HG03039 (cell line): ENCODE data around the gene GALNT9.
"Not testable (repeated sequence)": the region's sequence is repeated elsewhere in the genome, so short reads cannot be mapped to it uniquely, and the experiment has no call there.

Experiments used
- ATAC-seq: cut with Tn5 transposase; IDR thresholded peaks from one replicate; pipeline ENCODE4 v1.9.1; 2021; ENCODE audit warnings: mild to moderate bottlenecking, moderate library complexity; ENCODE audit not compliant: unreplicated experiment

GALNT9 gene

DNA sequence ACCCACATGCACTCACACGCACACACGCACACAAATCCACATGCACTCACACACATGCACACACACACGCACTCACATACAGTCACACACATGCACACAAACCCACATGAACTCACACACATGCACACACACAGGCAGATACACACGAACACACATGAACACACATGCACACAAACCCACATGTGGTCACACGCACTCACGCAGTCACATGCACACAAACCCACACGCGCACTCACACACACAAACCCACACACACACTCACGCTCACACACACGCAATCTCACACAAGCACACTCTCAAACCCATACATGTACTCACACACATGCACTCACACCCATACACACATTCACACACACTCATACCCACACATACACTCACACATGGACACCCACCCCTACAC is 61.5 kb downstream of the GALNT9 start:
- ATAC-seq, result no peak

- no peak for ATAC-seq
Observed at GRCh38 chr12:132266802-132267201, 62.6 kb downstream of the GALNT9 start.

DNA sequence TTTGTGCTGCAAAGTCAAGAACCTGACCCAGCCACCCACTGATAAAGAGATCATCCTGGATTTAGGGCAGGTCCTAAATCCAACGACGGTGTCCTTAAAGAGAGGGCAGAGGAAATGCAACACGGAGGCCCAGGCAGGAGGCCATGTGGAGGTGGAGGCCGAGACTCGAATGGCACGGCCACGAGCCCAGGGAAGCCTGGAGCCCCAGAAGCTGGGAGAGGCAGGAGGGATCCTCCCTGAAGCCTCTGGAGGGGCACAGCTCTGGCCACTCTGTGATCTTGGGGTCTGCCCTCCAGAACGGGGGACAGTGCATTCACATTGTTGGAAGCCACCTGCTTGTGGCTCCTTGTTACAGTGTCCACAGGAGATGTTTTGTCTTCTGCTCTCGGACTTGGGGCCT is 63.0 kb downstream of the GALNT9 start:
- no peak for ATAC-seq

DNA sequence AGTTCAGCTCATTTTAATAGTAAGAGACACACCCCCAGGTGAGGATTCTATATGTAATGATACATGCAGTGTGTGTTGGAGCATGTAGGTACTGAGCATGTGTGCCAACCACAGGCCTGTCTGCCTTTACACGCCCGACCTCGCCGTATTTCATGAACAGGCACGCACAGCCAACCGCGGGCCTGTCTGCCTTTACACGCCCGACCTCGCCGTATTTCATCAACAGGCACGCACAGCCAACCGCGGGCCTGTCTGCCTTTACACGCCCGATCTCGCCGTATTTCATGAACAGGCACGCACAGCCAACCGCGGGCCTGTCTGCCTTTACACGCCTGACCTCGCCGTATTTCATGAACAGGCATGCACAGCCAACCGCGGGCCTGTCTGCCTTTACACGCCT is 63.6 kb downstream of the GALNT9 start:
- ATAC-seq, result not testable (repeated sequence)

GRCh38 chr12:132265056-132265800 is 64.2 kb downstream of the GALNT9 start:
- no peak for ATAC-seq

- no peak for ATAC-seq
Observed at GRCh38 chr12:132264086-132265010, 65.0 kb downstream of the GALNT9 start.

GRCh38 chr12:132263451-132264049 is 65.8 kb downstream of the GALNT9 start:
- no peak for ATAC-seq

GRCh38 chr12:132263061-132263360 is 66.4 kb downstream of the GALNT9 start:
- ATAC-seq, result no peak

DNA sequence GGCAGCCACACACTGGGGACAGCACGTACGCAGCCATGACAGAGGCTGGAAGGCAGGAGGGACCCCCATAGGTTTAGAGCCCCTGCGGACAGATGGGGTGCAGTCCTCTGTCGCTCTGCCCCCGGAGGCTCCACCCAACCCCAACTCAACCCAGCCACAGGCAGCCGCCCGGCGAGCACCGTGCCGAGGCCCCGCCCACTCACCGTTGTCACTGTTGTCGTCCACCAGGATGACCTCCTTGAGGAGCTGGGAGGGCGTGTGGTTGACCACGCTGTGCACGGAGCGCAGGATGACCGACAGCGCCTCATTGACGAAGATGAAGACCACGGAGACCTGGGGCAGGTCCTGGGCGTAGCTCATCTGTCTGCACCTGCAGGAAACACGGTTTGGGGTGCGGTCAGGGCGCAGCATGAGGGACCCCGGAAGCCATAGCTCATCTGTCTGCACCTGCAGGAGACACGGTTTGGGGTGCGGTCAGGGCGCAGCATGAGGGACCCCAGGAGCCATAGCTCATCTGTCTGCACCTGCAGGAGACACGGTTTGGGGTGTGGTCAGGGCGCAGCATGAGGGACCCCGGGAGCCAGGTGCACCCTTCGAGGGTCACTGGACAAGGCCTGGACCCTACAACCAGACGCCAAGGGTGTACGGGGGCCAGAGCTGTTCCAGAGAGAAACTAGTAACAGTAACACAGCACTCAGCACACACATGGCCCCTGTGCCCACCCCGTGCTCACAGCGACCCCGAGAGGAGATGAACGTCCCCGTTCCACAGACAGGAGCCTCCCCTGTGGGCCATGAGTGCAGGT is 66.9 kb downstream of the GALNT9 start:
- no peak for ATAC-seq

GRCh38 chr12:132261328-132262138 is 67.9 kb downstream of the GALNT9 start:
- ATAC-seq, result no peak

DNA sequence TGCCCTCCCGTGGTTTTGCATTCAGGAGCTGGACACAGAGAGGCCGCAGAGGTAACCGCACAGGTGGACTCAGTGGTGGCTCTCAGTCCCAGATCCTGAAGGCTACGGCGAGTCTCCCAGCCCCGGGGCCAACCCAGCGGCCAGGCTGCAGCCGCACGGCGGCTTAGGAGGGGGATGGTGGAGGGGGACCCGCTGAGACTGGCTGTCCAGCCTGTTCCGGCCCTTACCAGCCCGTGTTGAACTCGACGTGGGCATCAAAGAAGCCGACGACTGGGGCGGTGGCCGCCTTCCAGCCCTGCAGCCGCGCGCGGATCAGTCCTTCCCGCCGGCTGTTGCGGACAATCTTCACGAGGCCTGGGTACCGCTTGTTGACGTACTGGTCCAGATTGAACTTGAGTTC is 68.7 kb downstream of the GALNT9 start:
- no peak for ATAC-seq

DNA sequence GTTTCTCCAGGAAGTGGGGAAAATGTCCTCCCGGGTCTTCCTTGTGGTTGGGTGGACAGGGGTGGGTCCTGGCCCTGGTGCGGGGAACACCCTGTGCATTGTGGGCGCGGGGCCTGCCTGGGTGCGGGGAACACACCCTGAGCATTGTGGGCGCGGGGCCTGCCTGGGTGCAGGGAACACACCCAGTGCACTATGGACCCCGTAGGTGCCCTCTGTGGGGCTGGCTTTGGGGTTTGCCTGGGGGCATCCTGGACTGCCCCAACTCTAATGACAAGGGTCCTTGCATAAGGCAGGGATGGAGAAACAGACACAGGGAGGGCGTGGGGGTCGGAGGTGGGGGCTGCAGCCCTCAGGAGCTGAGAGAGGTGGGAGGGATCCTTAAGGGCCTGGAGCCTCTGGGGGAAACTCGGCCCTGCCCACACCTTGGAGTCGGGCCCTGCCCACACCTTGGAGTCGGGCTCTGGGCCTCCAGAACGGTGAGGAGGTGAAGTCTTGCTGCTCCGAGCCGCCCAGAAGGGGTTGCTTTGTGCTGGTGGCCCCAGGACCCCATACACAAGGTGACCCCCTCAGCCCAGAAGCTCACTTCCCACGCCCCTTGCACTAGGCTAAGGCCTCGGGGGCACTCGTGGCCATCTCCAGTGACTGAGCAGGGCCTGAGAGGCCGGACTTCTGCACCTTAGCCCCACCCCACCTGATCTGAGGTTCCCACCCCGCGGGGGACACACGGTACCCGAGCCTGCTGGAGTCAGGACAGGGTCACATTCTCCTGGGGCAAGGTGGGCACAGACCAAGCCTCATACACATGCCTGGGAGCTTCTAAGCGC is 69.3 kb downstream of the GALNT9 start:
- ATAC-seq, result no peak

- no peak for ATAC-seq
Observed at GRCh38 chr12:132259364-132259871, 70.0 kb downstream of the GALNT9 start.

DNA sequence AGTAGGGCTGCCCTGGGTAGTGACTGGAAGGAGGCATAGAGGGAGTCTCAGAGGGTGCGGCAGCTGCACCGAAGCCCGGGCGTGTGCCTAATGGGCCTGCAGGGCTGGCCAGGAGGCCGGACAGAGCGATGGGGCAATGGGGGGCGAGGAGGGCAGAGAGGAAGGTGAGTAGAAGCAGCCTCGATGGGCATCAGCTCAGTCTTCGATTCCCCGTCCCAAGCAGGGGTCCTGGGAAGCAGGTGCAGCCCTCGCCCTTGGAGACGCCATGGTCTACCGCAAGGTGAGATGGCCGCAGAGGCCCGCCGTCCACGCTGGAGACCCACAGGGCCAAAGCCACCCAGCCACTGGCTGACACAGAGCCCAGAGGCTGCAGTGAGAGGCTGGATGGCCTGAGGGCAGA is 70.8 kb downstream of the GALNT9 start:
- ATAC-seq, result no peak

DNA sequence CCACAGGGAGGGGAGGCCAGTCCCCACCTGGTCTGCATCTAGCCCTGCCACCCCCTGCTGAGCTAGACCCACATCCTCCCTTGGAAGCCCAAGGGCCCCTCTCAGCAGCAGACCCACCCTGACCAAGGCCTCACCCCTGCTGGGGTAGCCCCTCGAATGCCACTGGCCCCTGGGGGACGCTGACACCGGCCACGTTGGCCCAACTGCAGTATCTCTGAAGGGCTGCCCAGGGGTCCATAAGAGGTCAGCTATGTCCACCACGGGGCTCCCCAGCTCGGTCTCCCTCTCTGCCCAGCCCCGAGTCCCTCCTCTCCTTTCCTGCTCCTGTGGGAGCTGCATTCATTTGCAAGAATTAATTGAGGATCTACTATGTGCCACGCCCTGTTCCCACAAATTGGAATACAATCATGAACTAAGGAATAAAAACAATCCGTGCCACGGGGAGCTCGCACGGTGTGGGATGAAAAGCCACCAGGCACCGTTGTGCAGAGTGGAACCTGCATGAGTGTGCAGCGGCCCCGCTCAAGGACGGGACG is 71.4 kb downstream of the GALNT9 start:
- no peak for ATAC-seq

- no peak for ATAC-seq
Observed at GRCh38 chr12:132257206-132257954, 72.0 kb downstream of the GALNT9 start.

- no peak for ATAC-seq
Observed at GRCh38 chr12:132256646-132257045, 72.7 kb downstream of the GALNT9 start.

DNA sequence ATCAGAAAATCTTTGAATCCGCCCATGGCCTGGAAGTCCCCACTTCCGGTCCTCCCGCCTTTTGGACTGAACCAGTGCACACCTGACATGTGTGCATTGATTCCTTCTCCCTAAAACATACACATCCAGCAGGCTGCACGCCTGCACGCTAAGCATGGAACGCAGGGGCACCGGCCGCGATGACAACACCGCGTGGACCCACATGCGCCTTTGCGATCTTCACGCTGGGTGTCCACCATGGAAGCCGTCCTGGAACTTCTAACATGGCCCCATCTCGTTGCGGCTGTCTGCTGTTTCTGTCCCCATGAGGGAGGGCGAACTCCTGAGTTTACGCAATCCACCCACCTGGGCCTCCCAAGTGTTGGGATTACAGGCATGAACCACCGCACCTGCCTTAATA is 73.7 kb downstream of the GALNT9 start:
- no peak for ATAC-seq
